DOHH2 (cell line): ENCODE results near the gene ANTXR1.

ENCODE experiments used
- H3F3A ChIP-seq: fragments of 200-600 bp; sonication (generic), shearing (Covaris generic); 2 replicates; pipeline ENCODE4 v1.6.0; 2016; ENCODE audit warnings: antibody characterized with exemption, mild to moderate bottlenecking; ENCODE audit not compliant: control insufficient read depth, insufficient read depth
- H3K27ac ChIP-seq: fragments of 200-600 bp; sonication (generic); 2 replicates; pipeline ENCODE4 v1.5.1; 2014; ENCODE audit warnings: low read depth, mild to moderate bottlenecking, low read length, moderate library complexity
- H3K27me3 ChIP-seq: fragments of 200-600 bp; sonication (generic); 2 replicates; pipeline ENCODE4 v1.6.1; 2014; ENCODE audit warnings: mild to moderate bottlenecking, low read length, mixed read lengths; ENCODE audit not compliant: control insufficient read depth
- H3K36me3 ChIP-seq: fragments of 200-600 bp; sonication (generic); 2 replicates; pipeline ENCODE4 v1.6.1; 2014; ENCODE audit warnings: mild to moderate bottlenecking, low read length, moderate library complexity, mixed read lengths; ENCODE audit not compliant: control insufficient read depth
- H3K4me1 ChIP-seq: fragments of 200-600 bp; sonication (generic); 2 replicates; pipeline ENCODE4 v1.6.1; 2014; ENCODE audit warnings: mild to moderate bottlenecking, low read length, mixed read lengths; ENCODE audit not compliant: control insufficient read depth
- H3K4me2 ChIP-seq: fragments of 200-600 bp; sonication (generic); 2 replicates; pipeline ENCODE4 v1.6.0; 2014; ENCODE audit warnings: mild to moderate bottlenecking, low read length, moderate library complexity
- H3K4me3 ChIP-seq: fragments of 200-600 bp; sonication (generic); 2 replicates; pipeline ENCODE4 v1.5.1; 2014; ENCODE audit warnings: mild to moderate bottlenecking, low read length, mixed read lengths
- H3K79me2 ChIP-seq: fragments of 200-600 bp; sonication (generic); 2 replicates; pipeline ENCODE4 v1.6.1; 2014; ENCODE audit warnings: mild to moderate bottlenecking, low read length, mixed read lengths; ENCODE audit not compliant: control insufficient read depth
- H3K9me2 ChIP-seq: fragments of 200-600 bp; sonication (generic); replicated peaks from 2 replicates; pipeline ENCODE4 v1.6.1; 2014; ENCODE audit warnings: mild to moderate bottlenecking, low read length, mixed read lengths; ENCODE audit not compliant: control insufficient read depth
- H3K9me3 ChIP-seq: fragments of 200-600 bp; sonication (generic); 2 replicates; pipeline ENCODE4 v1.6.1; 2014; ENCODE audit warnings: antibody characterized with exemption, low read length, mixed read lengths; ENCODE audit not compliant: control insufficient read depth, insufficient read depth
- H4K20me1 ChIP-seq: fragments of 200-600 bp; sonication (generic); 2 replicates; pipeline ENCODE4 v1.6.0; 2014; ENCODE audit warnings: low read depth, mild to moderate bottlenecking, antibody characterized with exemption, low read length, moderate library complexity; ENCODE audit not compliant: control insufficient read depth, insufficient read depth
- EZH2phosphoT487 ChIP-seq: fragments of 200-600 bp; sonication (generic); IDR thresholded peaks from 2 replicates; pipeline ENCODE4 v1.6.1; 2017; ENCODE audit warnings: borderline replicate concordance, mild to moderate bottlenecking, antibody characterized with exemption, low read length, moderate library complexity, mixed read lengths
- TF ChIP-seq, protein P1 (sequence below): fragments of 200-600 bp; sonication (generic); IDR thresholded peaks from one replicate; pipeline ENCODE4 v1.5.1; 2014; ENCODE audit warnings: antibody characterized with exemption, mild to moderate bottlenecking, low read depth, low read length; ENCODE audit not compliant: poor library complexity, severe bottlenecking

The ANTXR1 gene

GRCh38 chr2:69055688-69056470 is 42.9 kb downstream of the ANTXR1 start:
- no peak overlapping the region for H3K4me2 ChIP-seq
- H3K4me3 ChIP-seq, result no peak overlapping the region
- no peaks in the 10 kb centered on the region for H3K9me2 ChIP-seq
- H3K27me3 ChIP-seq, result no peaks in the 10 kb centered on the region; the same call in 1 of the 2 replicates
- H3F3A ChIP-seq, result no peaks in the 10 kb centered on the region
- no peaks in the 10 kb centered on the region for H3K36me3 ChIP-seq
- H3K4me1 ChIP-seq, result no peaks in the 10 kb centered on the region
- H4K20me1 ChIP-seq, result no peaks in the 10 kb centered on the region
- TF ChIP-seq, protein P1, sequence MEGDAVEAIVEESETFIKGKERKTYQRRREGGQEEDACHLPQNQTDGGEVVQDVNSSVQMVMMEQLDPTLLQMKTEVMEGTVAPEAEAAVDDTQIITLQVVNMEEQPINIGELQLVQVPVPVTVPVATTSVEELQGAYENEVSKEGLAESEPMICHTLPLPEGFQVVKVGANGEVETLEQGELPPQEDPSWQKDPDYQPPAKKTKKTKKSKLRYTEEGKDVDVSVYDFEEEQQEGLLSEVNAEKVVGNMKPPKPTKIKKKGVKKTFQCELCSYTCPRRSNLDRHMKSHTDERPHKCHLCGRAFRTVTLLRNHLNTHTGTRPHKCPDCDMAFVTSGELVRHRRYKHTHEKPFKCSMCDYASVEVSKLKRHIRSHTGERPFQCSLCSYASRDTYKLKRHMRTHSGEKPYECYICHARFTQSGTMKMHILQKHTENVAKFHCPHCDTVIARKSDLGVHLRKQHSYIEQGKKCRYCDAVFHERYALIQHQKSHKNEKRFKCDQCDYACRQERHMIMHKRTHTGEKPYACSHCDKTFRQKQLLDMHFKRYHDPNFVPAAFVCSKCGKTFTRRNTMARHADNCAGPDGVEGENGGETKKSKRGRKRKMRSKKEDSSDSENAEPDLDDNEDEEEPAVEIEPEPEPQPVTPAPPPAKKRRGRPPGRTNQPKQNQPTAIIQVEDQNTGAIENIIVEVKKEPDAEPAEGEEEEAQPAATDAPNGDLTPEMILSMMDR, result no peak
- no peak for TF ChIP-seq EZH2phosphoT487
- H3K27ac ChIP-seq, result no peak overlapping the region
- H3K9me3 ChIP-seq, result no peaks in the 10 kb centered on the region
- H3K79me2 ChIP-seq, result no peaks in the 10 kb centered on the region

GRCh38 chr2:69057660-69058059 is 44.7 kb downstream of the ANTXR1 start:
- TF ChIP-seq, protein P1, result no peak
- TF ChIP-seq EZH2phosphoT487, result no peak
- H3K4me3 ChIP-seq, result no peak overlapping the region
- no peaks in the 10 kb centered on the region for H3K79me2 ChIP-seq
- no peaks in the 10 kb centered on the region for H4K20me1 ChIP-seq
- H3F3A ChIP-seq, result no peaks in the 10 kb centered on the region
- no peaks in the 10 kb centered on the region for H3K9me2 ChIP-seq
- H3K9me3 ChIP-seq, result no peaks in the 10 kb centered on the region
- H3K4me1 ChIP-seq, result no peaks in the 10 kb centered on the region
- H3K27me3 ChIP-seq, result peaks cover 4% of the 10 kb centered on the region; the same call in 1 of the 2 replicates
- no peak overlapping the region for H3K27ac ChIP-seq
- H3K4me2 ChIP-seq, result no peak overlapping the region
- no peaks in the 10 kb centered on the region for H3K36me3 ChIP-seq

DNA sequence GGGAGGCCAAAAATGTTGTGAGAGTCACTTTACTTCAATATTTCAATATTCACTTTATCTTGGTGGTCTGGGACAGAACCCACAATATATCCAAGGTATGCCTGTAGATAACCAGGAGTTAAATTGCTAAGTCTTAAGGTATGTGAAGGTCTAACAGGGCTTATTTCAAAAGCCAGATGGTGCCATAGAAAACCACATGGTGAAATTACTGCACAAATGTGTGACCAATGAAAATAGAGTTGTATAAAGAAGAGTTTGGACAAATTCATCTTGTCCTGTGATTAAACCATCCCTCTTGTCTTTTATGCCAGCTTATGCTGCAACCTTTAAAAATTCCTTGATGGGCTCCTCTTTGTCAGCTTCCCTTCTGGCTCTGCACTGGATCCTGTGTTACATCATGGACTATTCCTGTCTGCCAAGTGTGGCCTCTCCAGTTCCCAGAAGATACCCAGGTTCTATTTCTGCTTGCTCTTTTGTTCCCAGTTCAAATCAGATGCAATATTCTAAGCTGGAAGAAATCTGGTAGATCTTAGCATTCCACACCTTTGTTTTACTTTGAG is 46.8 kb downstream of the ANTXR1 start:
- H3K9me2 ChIP-seq, result no peaks in the 10 kb centered on the region
- no peaks in the 10 kb centered on the region for H3F3A ChIP-seq
- TF ChIP-seq, protein P1, result no peak
- no peak for TF ChIP-seq EZH2phosphoT487
- H3K4me3 ChIP-seq, result no peak overlapping the region
- no peaks in the 10 kb centered on the region for H3K36me3 ChIP-seq
- no peaks in the 10 kb centered on the region for H3K9me3 ChIP-seq
- H3K79me2 ChIP-seq, result no peaks in the 10 kb centered on the region
- no peaks in the 10 kb centered on the region for H4K20me1 ChIP-seq
- H3K4me2 ChIP-seq, result no peak overlapping the region
- H3K27me3 ChIP-seq, result peaks cover 8% of the 10 kb centered on the region
- no peak overlapping the region for H3K27ac ChIP-seq
- H3K4me1 ChIP-seq, result no peaks in the 10 kb centered on the region
